ENCODE data around the gene DZIP3.

The DZIP3 gene

DNA sequence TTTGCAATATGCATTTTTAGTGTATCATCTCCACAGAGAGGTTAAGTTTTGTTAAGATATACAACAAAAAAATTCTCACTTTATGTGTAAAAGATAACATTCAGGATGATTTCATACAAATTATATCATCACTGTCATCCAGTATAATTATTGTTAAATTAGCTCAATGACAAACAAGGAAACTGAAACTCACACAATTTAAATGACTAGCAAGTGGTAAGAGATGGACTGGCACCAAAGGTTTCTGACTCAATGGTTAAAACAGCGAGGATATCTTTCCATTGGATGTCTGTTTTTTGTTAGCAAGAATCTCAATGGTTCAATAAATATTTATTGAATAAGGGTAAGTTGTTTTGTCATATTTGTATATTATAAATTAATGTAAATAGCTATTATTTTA lies 22.9 kb upstream of the DZIP3 start:
- TF ChIP-seq ZNF274 (IDR thresholded peaks at IDR 0.05; ENCODE audit: low read depth, low read length) (no peak), SUZ12 (IDR thresholded peaks at IDR 0.05; ENCODE audit: extremely low read depth, insufficient read depth, insufficient read length) (no peak), YY1 (IDR thresholded peaks at IDR 0.05; ENCODE audit: insufficient read depth, insufficient read length) (no peak)
- no peak for DNase-seq (ENCODE audit: low read depth, low spot score)
- H3K36me3 ChIP-seq (ENCODE audit: insufficient read depth, insufficient read length, low read length): peaks cover 75% of the 10 kb centered on the region

DNA sequence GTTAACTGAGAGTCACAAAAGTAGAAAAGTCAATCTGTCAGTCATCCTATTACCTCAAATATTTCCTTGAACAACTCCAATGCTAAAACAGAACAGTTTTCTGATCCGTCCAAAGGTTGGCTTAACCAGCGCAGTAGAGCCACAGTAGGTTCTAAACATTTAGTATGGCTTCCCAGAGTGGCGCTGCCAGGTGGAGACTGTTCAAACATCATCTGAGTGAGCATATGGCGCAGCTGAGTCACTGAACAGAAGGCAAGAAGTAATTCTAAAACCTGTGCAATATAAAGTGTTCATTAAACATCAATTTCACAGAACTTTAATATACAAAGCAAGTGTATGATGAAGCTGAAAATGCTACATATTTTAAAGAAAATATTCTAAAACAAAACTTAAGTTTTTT lies 20.2 kb upstream of the DZIP3 start:
- Histone ChIP-seq H3K9ac (ENCODE audit: insufficient read length, low read depth) (no peak overlapping the region), H3K27me3 (ENCODE audit: insufficient read depth, insufficient read length) (no peaks in the 10 kb centered on the region), H3K9me3 (ENCODE audit: insufficient read depth, low read length) (no peaks in the 10 kb centered on the region; the same call in 1 of the 2 replicates), H3K4me3 (ENCODE audit: insufficient read length, low read depth) (no peak overlapping the region), H3K36me3 (ENCODE audit: insufficient read depth, insufficient read length, low read length) (peaks cover 74% of the 10 kb centered on the region), H3K4me1 (ENCODE audit: insufficient read depth, insufficient read length) (no peaks in the 10 kb centered on the region)
- no peak for TF ChIP-seq SUZ12 (IDR thresholded peaks at IDR 0.05; ENCODE audit: extremely low read depth, insufficient read depth, insufficient read length)
- DNase-seq (ENCODE audit: low read depth, low spot score): no peak

More for the DNA sequence above, 22.9 kb upstream of the DZIP3 start:
- Histone ChIP-seq H3K9ac (ENCODE audit: insufficient read length, low read depth) (no peak overlapping the region), H3K4me3 (ENCODE audit: insufficient read length, low read depth) (no peak overlapping the region), H3K9me3 (ENCODE audit: insufficient read depth, low read length) (no peaks in the 10 kb centered on the region), H3K4me1 (ENCODE audit: insufficient read depth, insufficient read length) (no peaks in the 10 kb centered on the region), H3K27me3 (ENCODE audit: insufficient read depth, insufficient read length) (no peaks in the 10 kb centered on the region)

GRCh38 chr3:108578064-108578463 lies 11.5 kb upstream of the DZIP3 start:
- H3K4me1 ChIP-seq (ENCODE audit: insufficient read depth, insufficient read length): no peaks in the 10 kb centered on the region
- TF ChIP-seq ZNF274 (IDR thresholded peaks at IDR 0.05; ENCODE audit: low read depth, low read length) (no peak), YY1 (IDR thresholded peaks at IDR 0.05; ENCODE audit: insufficient read depth, insufficient read length) (no peak), SUZ12 (IDR thresholded peaks at IDR 0.05; ENCODE audit: extremely low read depth, insufficient read depth, insufficient read length) (no peak)

GRCh38 chr3:108588601-108589000 lies 921 bp upstream of the DZIP3 start:
- Histone ChIP-seq H3K27me3 (ENCODE audit: insufficient read depth, insufficient read length) (no peaks in the 10 kb centered on the region), H3K9ac (ENCODE audit: insufficient read length, low read depth) (peak overlapping the region; percentile 94), H3K4me1 (ENCODE audit: insufficient read depth, insufficient read length) (no peaks in the 10 kb centered on the region), H3K4me3 (ENCODE audit: insufficient read length, low read depth) (peak overlapping the region; percentile 93), H3K36me3 (ENCODE audit: insufficient read depth, insufficient read length, low read length) (peaks cover 29% of the 10 kb centered on the region), H3K9me3 (ENCODE audit: insufficient read depth, low read length) (no peaks in the 10 kb centered on the region)
- DNase-seq (ENCODE audit: low read depth, low spot score): no peak
- no peak for TF ChIP-seq ZNF274 (IDR thresholded peaks at IDR 0.05; ENCODE audit: low read depth, low read length)
- TF ChIP-seq YY1 (IDR thresholded peaks at IDR 0.05; ENCODE audit: insufficient read depth, insufficient read length): no peak
- no peak for TF ChIP-seq SUZ12 (IDR thresholded peaks at IDR 0.05; ENCODE audit: extremely low read depth, insufficient read depth, insufficient read length)

More at GRCh38 chr3:108578064-108578463, 11.5 kb upstream of the DZIP3 start:
- peaks cover 9% of the 10 kb centered on the region for H3K9me3 ChIP-seq (ENCODE audit: insufficient read depth, low read length)
- no peak overlapping the region for H3K4me3 ChIP-seq (ENCODE audit: insufficient read length, low read depth)
- H3K27me3 ChIP-seq (ENCODE audit: insufficient read depth, insufficient read length): no peaks in the 10 kb centered on the region
- DNase-seq (ENCODE audit: low read depth, low spot score): no peak
- peaks cover 84% of the 10 kb centered on the region for H3K36me3 ChIP-seq (ENCODE audit: insufficient read depth, insufficient read length, low read length)
- H3K9ac ChIP-seq (ENCODE audit: insufficient read length, low read depth): no peak overlapping the region

DNA sequence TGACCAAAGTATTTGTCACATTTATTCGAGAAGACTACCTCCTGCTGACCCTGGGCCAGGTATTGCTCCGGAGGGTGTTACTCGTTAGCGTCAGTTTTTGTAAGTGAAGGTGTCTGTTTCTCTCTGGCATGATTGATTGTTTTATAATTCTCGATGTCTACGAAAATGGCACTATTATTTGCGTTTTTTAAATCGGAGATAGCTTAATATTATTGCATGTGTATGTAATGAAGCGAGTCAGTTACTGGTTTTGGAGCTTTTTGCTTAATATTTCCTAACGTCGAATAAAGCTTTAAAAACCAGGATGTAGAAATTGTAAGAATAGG lies 439 bp downstream of the DZIP3 start:
- peak overlapping the region; percentile 93 for H3K4me3 ChIP-seq (ENCODE audit: insufficient read length, low read depth)
- no peak for DNase-seq (ENCODE audit: low read depth, low spot score)
- H3K36me3 ChIP-seq (ENCODE audit: insufficient read depth, insufficient read length, low read length): peaks cover 17% of the 10 kb centered on the region
- H3K4me1 ChIP-seq (ENCODE audit: insufficient read depth, insufficient read length): no peaks in the 10 kb centered on the region
- H3K9ac ChIP-seq (ENCODE audit: insufficient read length, low read depth): peak overlapping the region; percentile 94
- no peaks in the 10 kb centered on the region for H3K27me3 ChIP-seq (ENCODE audit: insufficient read depth, insufficient read length)
- no peaks in the 10 kb centered on the region for H3K9me3 ChIP-seq (ENCODE audit: insufficient read depth, low read length)
- TF ChIP-seq YY1 (IDR thresholded peaks at IDR 0.05; ENCODE audit: insufficient read depth, insufficient read length) (no peak), SUZ12 (IDR thresholded peaks at IDR 0.05; ENCODE audit: extremely low read depth, insufficient read depth, insufficient read length) (no peak), ZNF274 (IDR thresholded peaks at IDR 0.05; ENCODE audit: low read depth, low read length) (no peak)

- no peak for DNase-seq (ENCODE audit: low read depth, low spot score)
- peak overlapping the region; percentile 26 for H3K9ac ChIP-seq (ENCODE audit: insufficient read length, low read depth)
- peaks cover 12% of the 10 kb centered on the region for H3K36me3 ChIP-seq (ENCODE audit: insufficient read depth, insufficient read length, low read length)
- no peak for TF ChIP-seq YY1 (IDR thresholded peaks at IDR 0.05; ENCODE audit: insufficient read depth, insufficient read length)
- TF ChIP-seq SUZ12 (IDR thresholded peaks at IDR 0.05; ENCODE audit: extremely low read depth, insufficient read depth, insufficient read length): no peak
- TF ChIP-seq ZNF274 (IDR thresholded peaks at IDR 0.05; ENCODE audit: low read depth, low read length): no peak
- peak overlapping the region; percentile 93 for H3K4me3 ChIP-seq (ENCODE audit: insufficient read length, low read depth)
- H3K27me3 ChIP-seq (ENCODE audit: insufficient read depth, insufficient read length): no peaks in the 10 kb centered on the region
- no peaks in the 10 kb centered on the region for H3K4me1 ChIP-seq (ENCODE audit: insufficient read depth, insufficient read length)
- H3K9me3 ChIP-seq (ENCODE audit: insufficient read depth, low read length): no peaks in the 10 kb centered on the region
Measured at GRCh38 chr3:108590460-108590859, 938 bp downstream of the DZIP3 start.

DNA sequence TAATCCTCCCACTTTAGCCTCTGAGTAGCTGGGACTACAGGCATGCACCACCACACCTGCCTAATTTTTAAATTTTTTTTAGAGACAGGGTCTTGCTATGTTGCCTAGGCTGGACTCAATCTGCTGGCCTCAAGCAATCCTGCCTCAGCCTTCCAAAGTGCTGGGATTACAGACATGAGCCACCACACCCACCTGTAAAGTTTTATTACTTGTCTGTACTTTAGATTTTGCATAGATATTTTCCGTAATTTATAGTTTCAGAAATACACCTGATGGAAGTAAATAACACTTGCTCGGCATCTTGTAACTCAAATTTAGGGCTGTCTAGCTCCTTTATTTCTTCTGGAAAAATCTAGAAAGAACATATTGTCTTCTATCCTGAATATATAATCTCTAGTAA lies 5.8 kb downstream of the DZIP3 start:
- H3K27me3 ChIP-seq (ENCODE audit: insufficient read depth, insufficient read length): no peaks in the 10 kb centered on the region
- H3K36me3 ChIP-seq (ENCODE audit: insufficient read depth, insufficient read length, low read length): no peaks in the 10 kb centered on the region
- TF ChIP-seq YY1 (IDR thresholded peaks at IDR 0.05; ENCODE audit: insufficient read depth, insufficient read length) (no peak), ZNF274 (IDR thresholded peaks at IDR 0.05; ENCODE audit: low read depth, low read length) (no peak), SUZ12 (IDR thresholded peaks at IDR 0.05; ENCODE audit: extremely low read depth, insufficient read depth, insufficient read length) (no peak)
- DNase-seq (ENCODE audit: low read depth, low spot score): no peak
- no peaks in the 10 kb centered on the region for H3K4me1 ChIP-seq (ENCODE audit: insufficient read depth, insufficient read length)
- H3K4me3 ChIP-seq (ENCODE audit: insufficient read length, low read depth): no peak overlapping the region
- no peak overlapping the region for H3K9ac ChIP-seq (ENCODE audit: insufficient read length, low read depth)
- H3K9me3 ChIP-seq (ENCODE audit: insufficient read depth, low read length): 0 out of 2 replicates have a peak, but pooled peaks cover under 1% of the 10 kb centered on the region

GRCh38 chr3:108598375-108598774 lies 8.9 kb downstream of the DZIP3 start:
- Histone ChIP-seq H3K36me3 (ENCODE audit: insufficient read depth, insufficient read length, low read length) (no peaks in the 10 kb centered on the region), H3K27me3 (ENCODE audit: insufficient read depth, insufficient read length) (no peaks in the 10 kb centered on the region), H3K4me3 (ENCODE audit: insufficient read length, low read depth) (no peak overlapping the region), H3K4me1 (ENCODE audit: insufficient read depth, insufficient read length) (no peaks in the 10 kb centered on the region), H3K9me3 (ENCODE audit: insufficient read depth, low read length) (peaks cover 17% of the 10 kb centered on the region), H3K9ac (ENCODE audit: insufficient read length, low read depth) (no peak overlapping the region)
- TF ChIP-seq ZNF274 (IDR thresholded peaks at IDR 0.05; ENCODE audit: low read depth, low read length) (no peak), YY1 (IDR thresholded peaks at IDR 0.05; ENCODE audit: insufficient read depth, insufficient read length) (no peak), SUZ12 (IDR thresholded peaks at IDR 0.05; ENCODE audit: extremely low read depth, insufficient read depth, insufficient read length) (no peak)
- DNase-seq (ENCODE audit: low read depth, low spot score): no peak

Measured in NT2/D1 (cell line).